ENCODE results near the gene TMEM233.

GRCh38 chr12:119674560-119674959 is 81.0 kb downstream of the TMEM233 start:
- TF ChIP-seq POLR2AphosphoS5 (IDR thresholded peaks at IDR 0.05; ENCODE audit: low read depth) (no peak), CTCF (conservative IDR thresholded peaks at IDR 0.05; ENCODE audit: low read depth in 2 of 2) (no peak), EZH2 (IDR thresholded peaks at IDR 0.05; ENCODE audit: low read depth, unreplicated experiment) (no peak), EZH2phosphoT487 (IDR thresholded peaks at IDR 0.05; ENCODE audit: unreplicated experiment) (no peak), CREB1 (CRISPR knock-in tag; IDR thresholded peaks at IDR 0.05; ENCODE audit: low read depth) (no peak), REST (IDR thresholded peaks at IDR 0.05; ENCODE audit: unreplicated experiment) (no peak), ZNF114 (CRISPR knock-in tag; IDR thresholded peaks at IDR 0.05) (no peak), ETS1 (IDR thresholded peaks at IDR 0.05) (no peak), ZNF331 (CRISPR knock-in tag; IDR thresholded peaks at IDR 0.05; ENCODE audit: low read depth) (no peak)

Measured in GM23338 (cell line).